Activated CD4-positive, alpha-beta T cell treated with anti-CD3 and anti-CD28 coated beads, Interleukin-2, Interleukin-4, amounts not matched to agents 100 ng/mL and 50 ng/mL, durations not matched to agents 16 hours and 8 hours (primary cell): Measurements from ENCODE around the gene IL1RAPL1.

Source experiments
- DNase-seq: peaks from one replicate; pipeline ENCODE4 v3.0.0-alpha.2; 2020; ENCODE audit warnings: low spot score

The IL1RAPL1 gene

GRCh38 chrX:29787656-29788055 lies 1200.4 kb downstream of the IL1RAPL1 start:
- DNase-seq = no peak

- DNase-seq = no peak
Observed at GRCh38 chrX:29788991-29789699, 1201.9 kb downstream of the IL1RAPL1 start.

GRCh38 chrX:29792335-29792734 lies 1205.1 kb downstream of the IL1RAPL1 start:
- DNase-seq = no peak

- DNase-seq = no peak
Observed at GRCh38 chrX:29797156-29797555, 1209.9 kb downstream of the IL1RAPL1 start.

GRCh38 chrX:29798469-29798868 lies 1211.2 kb downstream of the IL1RAPL1 start:
- no peak for DNase-seq

GRCh38 chrX:29813174-29813573 lies 1225.9 kb downstream of the IL1RAPL1 start:
- no peak for DNase-seq

- DNase-seq = no peak
Observed at GRCh38 chrX:29824176-29824906, 1237.1 kb downstream of the IL1RAPL1 start.

- DNase-seq = no peak
Observed at GRCh38 chrX:29826742-29827141, 1239.5 kb downstream of the IL1RAPL1 start.

- no peak for DNase-seq
Observed at GRCh38 chrX:29834311-29834710, 1247.1 kb downstream of the IL1RAPL1 start.

GRCh38 chrX:29834764-29835163 lies 1247.5 kb downstream of the IL1RAPL1 start:
- no peak for DNase-seq

- DNase-seq = no peak
Observed at GRCh38 chrX:29841750-29842149, 1254.5 kb downstream of the IL1RAPL1 start.

- no peak for DNase-seq
Observed at GRCh38 chrX:29842552-29842951, 1255.3 kb downstream of the IL1RAPL1 start.

GRCh38 chrX:29851857-29852605 lies 1264.8 kb downstream of the IL1RAPL1 start:
- DNase-seq = no peak

- DNase-seq = no peak
Observed at GRCh38 chrX:29852767-29853166, 1265.5 kb downstream of the IL1RAPL1 start.

GRCh38 chrX:29858714-29859113 lies 1271.5 kb downstream of the IL1RAPL1 start:
- no peak for DNase-seq

- DNase-seq = no peak
Observed at GRCh38 chrX:29862126-29862677, 1275.0 kb downstream of the IL1RAPL1 start.

- no peak for DNase-seq
Observed at GRCh38 chrX:29867971-29868370, 1280.7 kb downstream of the IL1RAPL1 start.

- no peak for DNase-seq
Observed at GRCh38 chrX:29869837-29870236, 1282.6 kb downstream of the IL1RAPL1 start.

GRCh38 chrX:29870608-29871007 lies 1283.4 kb downstream of the IL1RAPL1 start:
- DNase-seq = no peak

- no peak for DNase-seq
Observed at GRCh38 chrX:29872831-29873230, 1285.6 kb downstream of the IL1RAPL1 start.

GRCh38 chrX:29876733-29877132 lies 1289.5 kb downstream of the IL1RAPL1 start:
- no peak for DNase-seq

GRCh38 chrX:29880977-29881376 lies 1293.7 kb downstream of the IL1RAPL1 start:
- DNase-seq = no peak

- DNase-seq = no peak
Observed at GRCh38 chrX:29890004-29890403, 1302.8 kb downstream of the IL1RAPL1 start.
